ENCODE measurements around the gene UBC.
A peak's percentile ranks its signal among the peaks of the same experiment; 100 is the strongest.
"Not testable (repeated sequence)": the region's sequence is repeated elsewhere in the genome, so short reads cannot be mapped to it uniquely, and the experiment has no call there.

The UBC gene

DNA sequence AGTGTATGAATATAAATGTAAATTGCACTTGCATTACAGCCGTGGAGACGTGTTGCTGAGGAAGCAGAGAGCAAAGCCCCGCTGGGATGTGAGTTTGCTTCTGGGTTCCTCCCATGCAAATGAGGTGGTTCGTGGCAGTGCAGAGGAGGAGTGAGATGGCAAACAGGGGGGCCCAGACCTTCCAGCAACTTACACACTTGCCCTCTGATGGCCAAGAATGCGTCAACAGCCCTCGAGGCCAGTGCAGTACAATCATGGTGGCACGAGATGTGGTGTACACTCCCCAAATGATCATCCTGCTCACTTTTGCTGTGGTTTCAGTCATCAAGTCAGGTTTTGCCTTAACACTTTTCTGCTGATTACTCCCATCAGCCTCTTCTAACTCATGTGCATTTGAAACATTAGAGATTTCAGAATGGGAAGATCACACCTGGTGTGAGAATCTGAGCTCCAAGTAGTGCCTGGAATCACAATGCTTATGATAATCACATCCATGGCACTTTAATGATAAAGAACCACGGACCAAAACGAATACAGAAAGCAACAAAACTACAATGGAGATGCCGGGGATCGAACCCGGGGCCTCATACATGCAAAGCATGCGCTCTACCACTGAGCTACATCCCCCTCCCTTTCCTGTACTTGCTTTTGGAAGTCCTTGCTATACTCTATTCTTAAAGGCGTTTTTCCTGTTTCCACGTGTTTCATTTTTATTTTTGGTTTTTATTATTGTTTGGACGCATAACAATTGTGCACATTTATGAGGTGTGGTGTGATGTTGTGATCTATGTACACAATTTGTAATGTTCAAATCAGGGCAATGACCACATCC lies 7.0 kb upstream of the UBC start:
- DNase-seq (ENCODE audit: low spot score), result no peak
- ChIA-PET CTCF (interaction anchor here (1.0 to 1.4 kb wide), 2 partner anchors 15 to 19 kb away, joined by 3 to 6 read pairs; no protein-coding TSS in a partner anchor), POLR2A (ENCODE audit: low non-redundant PET) (no interaction called here)
- H3K27ac ChIP-seq, result peak overlapping the region; percentile 97
- TF ChIP-seq, protein P1, sequence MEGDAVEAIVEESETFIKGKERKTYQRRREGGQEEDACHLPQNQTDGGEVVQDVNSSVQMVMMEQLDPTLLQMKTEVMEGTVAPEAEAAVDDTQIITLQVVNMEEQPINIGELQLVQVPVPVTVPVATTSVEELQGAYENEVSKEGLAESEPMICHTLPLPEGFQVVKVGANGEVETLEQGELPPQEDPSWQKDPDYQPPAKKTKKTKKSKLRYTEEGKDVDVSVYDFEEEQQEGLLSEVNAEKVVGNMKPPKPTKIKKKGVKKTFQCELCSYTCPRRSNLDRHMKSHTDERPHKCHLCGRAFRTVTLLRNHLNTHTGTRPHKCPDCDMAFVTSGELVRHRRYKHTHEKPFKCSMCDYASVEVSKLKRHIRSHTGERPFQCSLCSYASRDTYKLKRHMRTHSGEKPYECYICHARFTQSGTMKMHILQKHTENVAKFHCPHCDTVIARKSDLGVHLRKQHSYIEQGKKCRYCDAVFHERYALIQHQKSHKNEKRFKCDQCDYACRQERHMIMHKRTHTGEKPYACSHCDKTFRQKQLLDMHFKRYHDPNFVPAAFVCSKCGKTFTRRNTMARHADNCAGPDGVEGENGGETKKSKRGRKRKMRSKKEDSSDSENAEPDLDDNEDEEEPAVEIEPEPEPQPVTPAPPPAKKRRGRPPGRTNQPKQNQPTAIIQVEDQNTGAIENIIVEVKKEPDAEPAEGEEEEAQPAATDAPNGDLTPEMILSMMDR (conservative IDR thresholded peaks at IDR 0.05; ENCODE audit: low read depth), result no peak

DNA sequence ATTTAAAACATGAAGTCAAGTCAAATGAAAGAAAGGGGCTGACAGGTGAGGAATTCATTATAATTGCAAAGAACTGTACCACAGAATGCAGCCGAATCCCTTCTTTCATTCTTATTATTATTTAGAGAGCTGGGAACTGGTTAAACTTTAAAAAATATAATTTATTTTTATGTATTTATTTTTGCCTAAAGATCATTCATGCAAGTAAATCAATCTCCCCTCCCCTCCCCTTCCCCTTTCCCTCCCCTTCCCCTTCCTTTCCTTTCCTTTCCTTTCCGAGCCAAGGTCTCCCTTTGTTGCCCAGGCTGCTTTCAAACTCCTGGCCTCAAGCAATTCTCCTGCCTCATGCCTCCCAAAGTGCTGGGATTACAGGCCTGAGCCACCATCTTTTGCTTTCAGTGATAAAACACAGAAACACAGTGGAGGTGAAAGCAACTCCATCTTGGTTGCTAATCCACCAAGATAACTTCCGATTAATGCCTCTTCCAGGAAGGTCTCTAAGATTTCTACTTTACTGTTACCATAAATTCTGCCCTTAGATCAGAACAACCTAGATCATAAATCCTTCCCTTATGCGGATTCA lies 6.0 kb upstream of the UBC start:
- ChIA-PET CTCF (interaction anchor here (1.1 kb wide), 1 partner anchor 14 kb away, joined by 5 read pairs; no protein-coding TSS in a partner anchor), POLR2A (ENCODE audit: low non-redundant PET) (no interaction called here)
- no peak for DNase-seq (ENCODE audit: low spot score)
- peak overlapping the region; percentile 97 for H3K27ac ChIP-seq
- TF ChIP-seq, protein P1 (conservative IDR thresholded peaks at IDR 0.05; ENCODE audit: low read depth), result no peak

DNA sequence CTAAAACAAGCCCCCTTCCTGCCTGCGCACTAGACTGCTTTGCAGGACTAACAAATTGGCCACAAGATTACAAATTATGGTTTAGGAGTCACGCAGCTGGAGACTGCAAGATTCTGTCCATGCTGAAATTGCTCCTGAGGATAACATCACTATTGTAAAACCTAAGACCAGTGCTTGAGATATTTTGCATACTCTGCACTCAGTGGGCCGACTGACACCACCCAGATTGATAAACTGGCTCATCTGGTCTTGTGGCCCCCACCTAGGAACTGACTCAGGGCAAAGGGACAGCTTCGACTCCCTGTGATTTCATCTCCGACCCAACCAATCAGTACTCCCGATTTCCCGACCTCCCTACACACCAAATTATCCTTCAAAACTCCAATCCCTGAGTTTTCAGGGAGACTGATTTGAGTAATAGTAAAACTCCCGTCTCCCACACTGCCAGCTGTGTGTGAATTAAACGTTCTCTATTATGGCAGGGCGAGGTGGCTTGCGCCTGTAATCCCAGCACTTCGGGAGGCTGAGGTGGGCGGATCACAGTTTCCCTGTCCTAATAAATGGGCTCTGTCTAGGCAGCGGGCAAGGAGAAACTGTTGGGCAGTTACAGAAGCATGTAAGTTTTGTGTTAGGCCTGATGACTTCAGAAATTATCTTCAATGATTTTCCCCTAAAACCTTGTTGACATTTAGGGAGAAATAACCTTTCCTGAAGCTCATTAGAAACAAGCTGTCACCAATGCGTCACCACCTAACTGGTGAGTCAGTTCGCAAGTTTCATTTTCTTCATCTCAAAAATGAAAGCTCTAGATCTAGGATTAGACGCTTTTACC lies 5.3 kb upstream of the UBC start:
- peak overlapping the region; percentile 97 for H3K27ac ChIP-seq
- TF ChIP-seq, protein P1 (conservative IDR thresholded peaks at IDR 0.05; ENCODE audit: low read depth), result no peak
- CTCF ChIA-PET, result interaction anchor here (0.5 to 1.2 kb wide), 4 partner anchors 13 to 141 kb away, joined by 3 to 8 read pairs (median 5); no protein-coding TSS in a partner anchor
- POLR2A ChIA-PET (ENCODE audit: low non-redundant PET), result no interaction called here
- no peak for DNase-seq (ENCODE audit: low spot score)

DNA sequence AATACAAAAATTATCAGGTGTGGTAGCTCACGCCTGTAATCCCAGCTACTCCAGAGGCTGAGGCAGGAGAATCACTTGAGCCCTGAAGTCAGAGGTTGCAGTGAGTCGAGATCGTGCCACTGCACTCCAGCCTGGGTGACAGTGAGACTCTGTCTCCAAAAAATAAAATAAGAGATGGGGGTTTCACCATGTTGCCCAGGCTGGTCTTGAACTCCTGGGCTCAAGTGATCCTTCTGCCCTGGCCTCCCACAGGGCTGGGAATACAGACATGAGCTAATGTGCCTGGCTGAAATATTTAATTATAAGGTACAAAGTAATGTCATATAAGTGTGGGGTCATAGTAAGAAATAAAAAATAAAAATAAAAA lies 4.2 kb upstream of the UBC start:
- POLR2A ChIA-PET (ENCODE audit: low non-redundant PET), result not testable (repeated sequence)
- peak overlapping the region; percentile 97 for H3K27ac ChIP-seq
- CTCF ChIA-PET, result interaction anchor here (0.6 to 1.2 kb wide), 3 partner anchors 12 to 204 kb away, joined by 3 to 5 read pairs (median 4); no protein-coding TSS in a partner anchor

DNA sequence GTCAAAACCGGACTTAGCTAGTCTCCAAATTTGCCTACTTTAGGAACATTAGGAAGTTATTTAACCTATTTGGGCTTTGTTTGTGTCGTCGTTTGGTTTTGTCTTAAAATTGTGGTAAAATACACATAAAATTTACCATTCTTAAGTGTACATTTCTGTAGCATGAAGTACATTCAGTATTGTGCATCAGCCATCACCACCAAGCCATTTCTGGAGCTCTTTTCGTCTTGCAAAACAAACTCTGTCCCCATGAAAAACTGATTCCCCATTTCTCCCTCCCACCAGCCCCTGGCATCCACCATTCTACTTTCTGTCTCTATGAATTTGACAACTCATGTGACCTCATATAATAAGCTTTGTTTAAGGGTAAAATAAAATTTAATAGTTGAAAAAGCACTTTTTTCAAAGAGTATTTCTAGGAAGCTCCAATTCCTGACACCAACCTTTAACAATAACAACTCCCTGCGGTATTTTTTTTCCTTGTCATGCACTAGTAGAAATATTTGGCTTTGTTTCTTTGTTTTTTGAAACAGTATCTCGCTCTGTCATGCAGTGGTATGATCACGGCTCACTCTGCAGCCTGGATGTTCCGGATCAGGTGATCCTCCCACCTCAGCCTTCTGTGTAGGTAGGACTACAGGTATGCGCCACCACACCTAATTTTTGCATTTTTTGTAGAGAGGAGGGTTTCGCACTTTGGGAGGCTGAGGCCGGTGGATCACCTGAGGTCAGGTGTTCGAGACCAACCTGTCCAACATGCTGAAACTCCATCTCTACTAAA lies 3.6 kb upstream of the UBC start:
- CTCF ChIA-PET, result interaction anchor here (0.5 to 1.0 kb wide), 3 partner anchors 11 to 204 kb away, joined by 3 to 4 read pairs (median 4); no protein-coding TSS in a partner anchor
- POLR2A ChIA-PET (ENCODE audit: low non-redundant PET), result interaction anchor here (1.0 to 1.1 kb wide), 2 partner anchors 10 to 22 kb away, joined by 3 to 5 read pairs; no protein-coding TSS in a partner anchor
- peak overlapping the region; percentile 97 for H3K27ac ChIP-seq
- no peak for DNase-seq (ENCODE audit: low spot score)
- TF ChIP-seq, protein P1 (conservative IDR thresholded peaks at IDR 0.05; ENCODE audit: low read depth), result no peak

More for the DNA sequence above, 4.2 kb upstream of the UBC start:
- DNase-seq (ENCODE audit: low spot score), result not testable (repeated sequence)

DNA sequence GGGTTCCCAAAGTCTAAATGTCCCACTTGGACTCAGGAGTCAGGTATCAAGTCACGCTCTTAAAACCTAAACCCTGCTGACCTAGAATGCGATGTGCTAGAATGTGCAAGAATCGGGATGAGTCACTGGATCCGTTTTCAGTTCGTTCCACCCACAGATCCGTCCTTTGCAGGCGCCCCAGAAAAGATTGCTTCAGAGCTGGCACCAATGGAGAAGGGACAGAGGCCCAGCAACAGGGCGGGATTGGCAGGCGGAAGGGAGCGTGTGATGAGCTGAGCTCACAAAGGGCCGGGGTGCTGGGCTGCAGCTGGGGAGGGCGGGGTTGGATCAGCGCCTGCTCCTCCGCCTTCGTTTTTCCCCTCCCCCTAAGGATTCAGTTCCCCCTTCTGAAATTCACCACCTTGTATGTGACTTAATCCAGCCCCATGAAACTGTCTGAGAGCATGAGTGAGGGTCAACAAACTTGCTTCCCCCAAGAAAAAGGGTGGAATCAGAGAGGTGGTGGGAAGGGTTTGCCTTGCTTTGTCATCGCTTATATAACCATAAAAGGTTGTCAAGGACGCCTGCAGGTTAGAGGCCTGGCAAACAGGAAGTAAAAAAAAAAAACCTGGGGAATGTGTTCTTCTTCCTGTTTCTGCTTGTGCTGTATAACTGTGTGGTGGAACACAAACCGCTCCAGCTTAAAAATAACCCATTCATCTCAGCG lies 2.8 kb upstream of the UBC start:
- H3K27ac ChIP-seq, result peak overlapping the region; percentile 97
- DNase-seq (ENCODE audit: low spot score), result peak; percentile 87
- TF ChIP-seq, protein P1 (conservative IDR thresholded peaks at IDR 0.05; ENCODE audit: low read depth), result no peak
- ChIA-PET POLR2A (ENCODE audit: low non-redundant PET) (interaction anchor here (0.5 to 1.1 kb wide), 3 partner anchors 8 to 23 kb away, joined by 3 to 5 read pairs (median 5); no protein-coding TSS in a partner anchor), CTCF (interaction anchor here (0.5 to 1.0 kb wide), 3 partner anchors 10 to 146 kb away, joined by 3 to 4 read pairs (median 4); no protein-coding TSS in a partner anchor)
